GM12878 (cell line): ENCODE results near the gene MVB12B. TPM values are rescaled to one million over a fixed set of nuclear protein-coding genes. Genes with fewer than 3 reads are reported as not detected.

Source experiments
- ATAC-seq: fragments of 200-7000 bp; cut with Tn5 transposase; 3 replicates; pipeline ENCODE4 v1.9.1; 2020; ENCODE audit warnings: mild to moderate bottlenecking, moderate library complexity
- BruUV-seq: library from RNA; stranded (reverse); fragments of 400-500 nt; replicated peaks from 2 replicates; lab custom pipeline; 2021; lab: Mats Ljungman, UMichigan
- CTCF ChIA-PET: fragments of 300-600 bp; sonication (Branson Sonifier 250); formaldehyde crosslinking; extraction: SDS; loops from one replicate; lab custom pipeline; 2021; ENCODE audit warnings: inconsistent platforms; lab: Yijun Ruan, JAX
- POLR2A ChIA-PET: fragments of 350-600 bp; formaldehyde crosslinking; extraction: SDS; loops from one replicate; lab custom pipeline; 2021; ENCODE audit warnings: inconsistent platforms; lab: Charles Lee
- RAD21 ChIA-PET: fragments of 300-600 bp; sonication (Branson Sonifier 250); formaldehyde crosslinking; loops from one replicate; lab custom pipeline; 2023; ENCODE audit warnings: antibody characterized with exemption; ENCODE audit not compliant: unreplicated experiment; lab: Charles Lee
- SMC1A ChIA-PET: fragments of 300-600 bp; sonication (Branson Sonifier 250); formaldehyde crosslinking; loops from one replicate; lab custom pipeline; 2023; ENCODE audit not compliant: unreplicated experiment, uncharacterized antibody; lab: Charles Lee
- DNase-seq: peaks from one replicate; pipeline ENCODE4 v3.0.0-alpha.2; 2011; ENCODE audit warnings: low read depth, low spot score
- FAIRE-seq: peaks from 3 replicates; lab custom pipeline; 2011; peaks lifted over from hg19 to GRCh38; lab: Jason Lieb, UNC
- H2AFZ ChIP-seq: 2 replicates; pipeline ENCODE4 v1.6.0; 2011; ENCODE audit warnings: low read depth, low read length, control low read depth; ENCODE audit not compliant: control insufficient read depth
- H3K27ac ChIP-seq: 2 replicates; pipeline ENCODE4 v1.5.1; 2011; ENCODE audit warnings: control low read depth; ENCODE audit not compliant: control insufficient read depth, insufficient read depth
- H3K27me3 ChIP-seq, 2 experiments: replicated peaks in 1 of 2; 2 replicates each; pipeline versions ENCODE4 v1.6.0 to v1.6.1; 2011; ENCODE audit warnings: low read length in 1 of 2; ENCODE audit not compliant: control insufficient read depth in 2 of 2, insufficient read depth in 2 of 2
- H3K36me3 ChIP-seq, 2 experiments: 2 replicates each; pipeline ENCODE4 v1.5.1; 2011; ENCODE audit warnings: low read length in 1 of 2; ENCODE audit not compliant: control insufficient read depth in 2 of 2, insufficient read depth in 2 of 2
- H3K4me1 ChIP-seq: 2 replicates; pipeline ENCODE4 v1.6.1; 2011; ENCODE audit warnings: mild to moderate bottlenecking, low read length, moderate library complexity, mixed read lengths; ENCODE audit not compliant: control insufficient read depth, insufficient read depth
- H3K4me2 ChIP-seq: 2 replicates; pipeline ENCODE4 v1.6.0; 2011; ENCODE audit warnings: control low read depth; ENCODE audit not compliant: control insufficient read depth, insufficient read depth
- H3K4me3 ChIP-seq: fragments of 200-600 bp; sonication (generic); 2 replicates; pipeline ENCODE4 v1.5.1; 2016
- H3K79me2 ChIP-seq: 2 replicates; pipeline ENCODE4 v1.6.0; 2011; ENCODE audit warnings: low read length; ENCODE audit not compliant: control insufficient read depth, insufficient read depth
- H3K9ac ChIP-seq: 2 replicates; pipeline ENCODE4 v1.8.0; 2011; ENCODE audit warnings: low read length, control low read depth, mixed read lengths; ENCODE audit not compliant: control insufficient read depth, insufficient read depth
- H3K9me3 ChIP-seq: replicated peaks from 3 replicates; pipeline ENCODE4 v1.5.1; 2011; ENCODE audit warnings: mild to moderate bottlenecking, low read length; ENCODE audit not compliant: control insufficient read depth, insufficient read depth
- H4K20me1 ChIP-seq: 2 replicates; pipeline ENCODE4 v1.6.0; 2011; ENCODE audit not compliant: control insufficient read depth, insufficient read depth
- CEBPB ChIP-seq, 2 experiments: fragments of 150-350 bp in 1 of 2; IDR thresholded peaks; 2 replicates each; pipeline ENCODE4 v1.6.1; 2012 to 2014; ENCODE audit warnings: low read depth in 2 of 2, low read length in 2 of 2, borderline replicate concordance in 1 of 2, inconsistent platforms in 1 of 2
- CHD1 ChIP-seq: IDR thresholded peaks from 2 replicates; pipeline ENCODE4 v1.6.1; 2012; ENCODE audit warnings: low read depth, low read length, improper control_type of control experiment
- CUX1 ChIP-seq: IDR thresholded peaks from 2 replicates; pipeline ENCODE4 v1.6.1; 2012; ENCODE audit warnings: improper control_type of control experiment, low read depth, low read length; ENCODE audit not compliant: insufficient replicate concordance
- E2F4 ChIP-seq: IDR thresholded peaks from 2 replicates; pipeline ENCODE4 v1.6.1; 2012; ENCODE audit warnings: low read depth, low read length, improper control_type of control experiment
- FOXM1 ChIP-seq: IDR thresholded peaks from 2 replicates; pipeline ENCODE4 v1.6.1; 2012; ENCODE audit warnings: low read depth, mild to moderate bottlenecking, inconsistent platforms, low read length, moderate library complexity
- JUND ChIP-seq: IDR thresholded peaks from 2 replicates; pipeline ENCODE4 v1.6.1; 2012; ENCODE audit warnings: low read depth, mild to moderate bottlenecking, low read length, improper control_type of control experiment, moderate library complexity
- PAX8 ChIP-seq: fragments of 450-650 bp; IDR thresholded peaks from 2 replicates; pipeline ENCODE4 v1.6.1; 2017; ENCODE audit warnings: mild to moderate bottlenecking, moderate library complexity
- POLR2AphosphoS2 ChIP-seq: IDR thresholded peaks from 2 replicates; pipeline ENCODE4 v1.6.1; 2011; ENCODE audit warnings: low read depth, mild to moderate bottlenecking, low read length, improper control_type of control experiment, moderate library complexity
- SREBF2 ChIP-seq: IDR thresholded peaks from 2 replicates; pipeline ENCODE4 v1.6.1; 2012; ENCODE audit warnings: mild to moderate bottlenecking, low read length
- TAF1 ChIP-seq: IDR thresholded peaks from 2 replicates; pipeline ENCODE4 v1.6.1; 2011; ENCODE audit warnings: mild to moderate bottlenecking, low read depth, low read length, borderline replicate concordance
- TARDBP ChIP-seq: IDR thresholded peaks from 2 replicates; pipeline ENCODE4 v1.6.1; 2016; ENCODE audit warnings: borderline replicate concordance
- ZNF687 ChIP-seq: fragments of 450-650 bp; IDR thresholded peaks from 2 replicates; pipeline ENCODE4 v1.6.1; 2017; ENCODE audit warnings: mild to moderate bottlenecking, moderate library complexity
- WGBS: methylation state at CpG from one replicate; pipeline ENCODE4 v1.1.6; 2016; ENCODE audit warnings: low lambda C conversion rate; ENCODE audit not compliant: insufficient replicate concordance, insufficient coverage; ENCODE audit errors: missing lambda C conversion rate; 5-methylcytosine and 5-hydroxymethylcytosine counted together
- in situ Hi-C: fragments of 300-500 bp; cut with MboI; formaldehyde crosslinking; loops from 9 replicates; pipeline ENCODE4 v1.14.3; 2018; ENCODE audit warnings: mixed read lengths
- intact Hi-C: fragments of 100-400 bp; cut with micrococcal nuclease; formaldehyde crosslinking; loops from one replicate; pipeline ENCODE4 v1.14.2; 2022; ENCODE audit not compliant: unreplicated experiment
- polyA plus RNA-seq, 11 experiments: library from polyadenylated mRNA; depleted of rRNA in 4 of 11; unstranded in 6 of 11; stranded (reverse) in 5 of 11; fragments of >200 nt; fragmentation: Nextera tagmentation in 4 of 11; fragmentation: Illumina TruSeq in 1 of 11; extraction: Ambion mirVana in 4 of 11; extraction: Trizol in 1 of 11; gene quantifications; 1 replicate in 1 of 11; 2 replicates in 10 of 11; pipeline versions ENCODE4 v1.2.1 to v1.2.3, GENCODE V29; 2011 to 2016; ENCODE audit warnings: inconsistent platforms in 2 of 11, missing spikeins in 2 of 11, low read depth in 1 of 11
- total RNA-seq, 4 experiments: library from RNA; depleted of rRNA in 3 of 4; stranded (reverse); fragments of >200 nt in 3 of 4; fragmentation: Illumina TruSeq in 1 of 4; extraction: Trizol in 1 of 4; gene quantifications; 2 replicates each; pipeline versions ENCODE4 v1.2.1 to v1.2.3, GENCODE V29; 2013 to 2021

MVB12B gene
- total and polyA plus RNA-seq, 10 of the 15 experiments (the other 5 are each of a cell fraction or from before 2014, with no cell fraction given), result 0.08 TPM; not detected in 9

- Histone ChIP-seq H3K79me2 (no peaks in the 10 kb centered on the region), H4K20me1 (no peaks in the 10 kb centered on the region), H3K9me3 (no peaks in the 10 kb centered on the region), H3K4me2 (no peak overlapping the region), H2AFZ (no peak overlapping the region), H3K4me1 (no peaks in the 10 kb centered on the region), H3K27me3 (peaks cover 0 to 1% of the 10 kb centered on the region in 2 experiments; a peak in 2 of 4 replicates), H3K36me3 (no peaks in the 10 kb centered on the region), H3K27ac (no peak overlapping the region), H3K9ac (no peak overlapping the region), H3K4me3 (no peak overlapping the region)
- ChIA-PET RAD21 (no interaction called here), CTCF (interaction anchor here (0.8 to 0.9 kb wide), 2 partner anchors 14 to 51 kb away, joined by 3 read pairs; no protein-coding TSS in a partner anchor), POLR2A (no interaction called here), SMC1A (no interaction called here)
- BruUV-seq, result no TSS peak
- intact Hi-C loops, result no loop called here
- no peak for DNase-seq
- FAIRE-seq, result no peak
- WGBS, result 24% methylated on average over 26 of the region's 27 CpGs
- in situ Hi-C loops, result no loop called here
- ATAC-seq, result no peak
- no peak for TF ChIP-seq CUX1
- no peak for TF ChIP-seq TARDBP
- no peak for TF ChIP-seq ZNF687
- TF ChIP-seq E2F4, result no peak
- TF ChIP-seq FOXM1, result no peak
- TF ChIP-seq TAF1, result no peak
- TF ChIP-seq POLR2AphosphoS2, result no peak
- TF ChIP-seq JUND, result no peak
- no peak for TF ChIP-seq PAX8
- TF ChIP-seq CHD1, result no peak
- TF ChIP-seq CEBPB (IDR thresholded peaks at IDR 0.05; ENCODE audit: borderline replicate concordance in 1 of 2, low read depth in 2 of 2, low read length in 2 of 2), result no peak
- TF ChIP-seq SREBF2, result no peak
Observed at GRCh38 chr9:126506361-126507317, 180.0 kb downstream of the MVB12B start.
